K562 (cell line): ENCODE measurements around the gene ZDHHC14. TPM values are rescaled to one million over a fixed set of nuclear protein-coding genes. Genes with fewer than 3 reads are reported as not detected.

ENCODE experiments used
- DDX20 ChIP-seq: fragments of 450-650 bp; IDR thresholded peaks from 2 replicates; pipeline ENCODE4 v1.6.1; 2016; ENCODE audit warnings: missing genetic modification characterization, low read depth, mild to moderate bottlenecking, missing compliant biosample characterization, moderate library complexity
- EP400 ChIP-seq: fragments of 450-650 bp; IDR thresholded peaks from 2 replicates; pipeline ENCODE4 v1.6.1; 2017; ENCODE audit warnings: antibody characterized with exemption, mild to moderate bottlenecking, moderate library complexity
- ILF3 ChIP-seq: fragments of 450-650 bp; IDR thresholded peaks from 2 replicates; pipeline ENCODE4 v1.6.1; 2018; ENCODE audit warnings: antibody characterized with exemption, mild to moderate bottlenecking, moderate library complexity, borderline replicate concordance
- TAF1 ChIP-seq: IDR thresholded peaks from 2 replicates; pipeline ENCODE4 v1.6.1; 2011; ENCODE audit warnings: mild to moderate bottlenecking, low read length, moderate library complexity; ENCODE audit not compliant: insufficient read depth, control insufficient read depth, severe bottlenecking; ENCODE audit errors: extremely low read depth
- TARDBP ChIP-seq: fragments of 450-650 bp; IDR thresholded peaks from 2 replicates; pipeline ENCODE4 v1.6.1; 2016
- ZC3H8 ChIP-seq: fragments of 450-650 bp; IDR thresholded peaks from 2 replicates; pipeline ENCODE4 v1.6.1; 2017
- ZKSCAN1 ChIP-seq: fragments of 150-350 bp; IDR thresholded peaks from 2 replicates; pipeline ENCODE4 v1.6.1; 2016; ENCODE audit warnings: low read depth, low read length
- ZNF76 ChIP-seq: fragments of 250-450 bp; sonication (Bioruptor Pico); IDR thresholded peaks from 2 replicates; pipeline ENCODE4 v1.4.0; 2020; ENCODE audit warnings: mild to moderate bottlenecking, moderate library complexity, borderline replicate concordance
- polyA plus RNA-seq, 8 experiments: library from polyadenylated mRNA; depleted of rRNA in 4 of 8; stranded (reverse) in 5 of 8; unstranded in 3 of 8; fragments of >200 nt; fragmentation: Nextera tagmentation in 2 of 8; fragmentation: Illumina TruSeq in 1 of 8; extraction: Ambion mirVana in 2 of 8; extraction: Trizol in 1 of 8; gene quantifications; 2 replicates each; pipeline versions ENCODE4 v1.2.1 to v1.2.3, GENCODE V29; 2011 to 2014; ENCODE audit warnings: inconsistent platforms in 1 of 8, missing spikeins in 1 of 8
- total RNA-seq, 7 experiments: library from RNA; depleted of rRNA in 6 of 7; stranded (reverse); fragments of >200 nt in 6 of 7; fragmentation: Illumina TruSeq in 2 of 7; extraction: Trizol in 2 of 7; gene quantifications; 2 replicates each; pipeline versions ENCODE4 v1.2.1 to v1.2.3, GENCODE V29; 2011 to 2021; ENCODE audit warnings: low replicate concordance in 1 of 7
- TF ChIP-seq, protein P1 (sequence below): fragments of 250-450 bp; sonication (Bioruptor Pico); IDR thresholded peaks from 2 replicates; pipeline ENCODE4 v1.5.0; 2021
- TF ChIP-seq, protein P2 (sequence below): sonication (generic); formaldehyde crosslinking; IDR thresholded peaks from 2 replicates; pipeline ENCODE4 v1.8.0; 2022; ENCODE audit warnings: missing genetic modification reagents, mild to moderate bottlenecking, borderline replicate concordance
- TF ChIP-seq, protein P3 (sequence below): fragments of 450-650 bp; IDR thresholded peaks from 2 replicates; pipeline ENCODE4 v1.6.1; 2018; ENCODE audit not compliant: partially characterized antibody
- TF ChIP-seq, protein P4 (sequence below), 2 experiments: fragments of 450-650 bp; IDR thresholded peaks; 2 replicates each; pipeline ENCODE4 v1.6.1; 2018; ENCODE audit warnings: mild to moderate bottlenecking in 2 of 2, low read depth in 1 of 2; ENCODE audit not compliant: partially characterized antibody in 2 of 2
- TF ChIP-seq, protein P5 (sequence below): fragments of 250-450 bp; sonication (Bioruptor Pico); IDR thresholded peaks from 2 replicates; pipeline ENCODE4 v1.5.0; 2021

Gene ZDHHC14
- total and polyA plus RNA-seq, 9 of the 15 experiments (the other 6 are each of a cell fraction or from before 2014, with no cell fraction given): 0.92 to 23.1 (median 13.8) TPM

DNA sequence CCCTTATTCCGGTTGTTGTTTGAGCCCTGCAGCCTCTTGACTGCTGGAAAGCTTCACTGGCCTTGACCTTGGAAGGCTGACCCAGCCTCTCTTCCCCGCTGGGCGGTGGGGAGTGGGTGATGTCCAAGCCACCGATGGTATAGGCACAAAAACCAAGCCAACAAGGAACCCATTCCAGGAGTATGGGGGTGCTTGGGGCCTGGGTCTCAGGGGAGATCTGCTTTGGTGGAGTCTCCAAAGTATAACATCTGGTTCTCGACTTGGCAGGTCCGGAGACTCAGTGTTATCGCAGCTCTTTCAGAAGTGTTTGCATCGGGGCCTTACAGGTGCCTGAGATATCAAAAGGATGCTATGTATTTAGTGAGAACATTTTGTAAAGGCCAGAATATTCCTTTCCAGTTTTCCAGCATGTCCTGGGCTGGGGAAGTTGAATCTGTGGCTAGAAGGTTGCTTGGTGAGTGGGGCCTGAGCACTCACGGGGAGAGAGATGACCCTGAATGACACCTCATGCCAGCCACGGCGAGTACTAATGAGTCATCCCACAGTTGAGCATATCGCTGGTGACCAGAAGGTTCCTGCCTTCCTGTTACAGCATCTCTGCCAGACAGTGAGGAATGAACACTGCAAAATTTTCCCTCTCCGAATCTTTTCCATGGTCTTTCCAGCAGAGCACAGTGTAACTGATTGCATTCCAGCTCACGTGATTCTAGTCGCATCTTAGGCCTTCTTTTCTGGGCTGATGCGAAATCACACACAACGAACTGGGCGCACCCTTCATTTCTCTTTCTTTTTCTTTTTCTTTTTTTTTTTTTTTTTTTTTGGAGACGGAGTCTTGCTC, 133.9 kb downstream of the ZDHHC14 start (continued):
- TF ChIP-seq TAF1 (peak; percentile 74), DDX20 (no peak), EP400 (peak; percentile 95), ZC3H8 (no peak), TARDBP (peak; percentile 78; the same call in 1 of the 2 replicates), ZKSCAN1 (peak; percentile 53; the same call in 1 of the 2 replicates), ZNF76 (CRISPR knock-in tag) (no peak; the same call in 1 of the 2 replicates), ILF3 (no peak)
- TF ChIP-seq, protein P1, sequence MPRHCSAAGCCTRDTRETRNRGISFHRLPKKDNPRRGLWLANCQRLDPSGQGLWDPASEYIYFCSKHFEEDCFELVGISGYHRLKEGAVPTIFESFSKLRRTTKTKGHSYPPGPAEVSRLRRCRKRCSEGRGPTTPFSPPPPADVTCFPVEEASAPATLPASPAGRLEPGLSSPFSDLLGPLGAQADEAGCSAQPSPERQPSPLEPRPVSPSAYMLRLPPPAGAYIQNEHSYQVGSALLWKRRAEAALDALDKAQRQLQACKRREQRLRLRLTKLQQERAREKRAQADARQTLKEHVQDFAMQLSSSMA (CRISPR knock-in tag): no peak
- TF ChIP-seq, protein P2, sequence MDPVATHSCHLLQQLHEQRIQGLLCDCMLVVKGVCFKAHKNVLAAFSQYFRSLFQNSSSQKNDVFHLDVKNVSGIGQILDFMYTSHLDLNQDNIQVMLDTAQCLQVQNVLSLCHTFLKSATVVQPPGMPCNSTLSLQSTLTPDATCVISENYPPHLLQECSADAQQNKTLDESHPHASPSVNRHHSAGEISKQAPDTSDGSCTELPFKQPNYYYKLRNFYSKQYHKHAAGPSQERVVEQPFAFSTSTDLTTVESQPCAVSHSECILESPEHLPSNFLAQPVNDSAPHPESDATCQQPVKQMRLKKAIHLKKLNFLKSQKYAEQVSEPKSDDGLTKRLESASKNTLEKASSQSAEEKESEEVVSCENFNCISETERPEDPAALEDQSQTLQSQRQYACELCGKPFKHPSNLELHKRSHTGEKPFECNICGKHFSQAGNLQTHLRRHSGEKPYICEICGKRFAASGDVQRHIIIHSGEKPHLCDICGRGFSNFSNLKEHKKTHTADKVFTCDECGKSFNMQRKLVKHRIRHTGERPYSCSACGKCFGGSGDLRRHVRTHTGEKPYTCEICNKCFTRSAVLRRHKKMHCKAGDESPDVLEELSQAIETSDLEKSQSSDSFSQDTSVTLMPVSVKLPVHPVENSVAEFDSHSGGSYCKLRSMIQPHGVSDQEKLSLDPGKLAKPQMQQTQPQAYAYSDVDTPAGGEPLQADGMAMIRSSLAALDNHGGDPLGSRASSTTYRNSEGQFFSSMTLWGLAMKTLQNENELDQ (CRISPR knock-in tag): no peak
- TF ChIP-seq, protein P3, sequence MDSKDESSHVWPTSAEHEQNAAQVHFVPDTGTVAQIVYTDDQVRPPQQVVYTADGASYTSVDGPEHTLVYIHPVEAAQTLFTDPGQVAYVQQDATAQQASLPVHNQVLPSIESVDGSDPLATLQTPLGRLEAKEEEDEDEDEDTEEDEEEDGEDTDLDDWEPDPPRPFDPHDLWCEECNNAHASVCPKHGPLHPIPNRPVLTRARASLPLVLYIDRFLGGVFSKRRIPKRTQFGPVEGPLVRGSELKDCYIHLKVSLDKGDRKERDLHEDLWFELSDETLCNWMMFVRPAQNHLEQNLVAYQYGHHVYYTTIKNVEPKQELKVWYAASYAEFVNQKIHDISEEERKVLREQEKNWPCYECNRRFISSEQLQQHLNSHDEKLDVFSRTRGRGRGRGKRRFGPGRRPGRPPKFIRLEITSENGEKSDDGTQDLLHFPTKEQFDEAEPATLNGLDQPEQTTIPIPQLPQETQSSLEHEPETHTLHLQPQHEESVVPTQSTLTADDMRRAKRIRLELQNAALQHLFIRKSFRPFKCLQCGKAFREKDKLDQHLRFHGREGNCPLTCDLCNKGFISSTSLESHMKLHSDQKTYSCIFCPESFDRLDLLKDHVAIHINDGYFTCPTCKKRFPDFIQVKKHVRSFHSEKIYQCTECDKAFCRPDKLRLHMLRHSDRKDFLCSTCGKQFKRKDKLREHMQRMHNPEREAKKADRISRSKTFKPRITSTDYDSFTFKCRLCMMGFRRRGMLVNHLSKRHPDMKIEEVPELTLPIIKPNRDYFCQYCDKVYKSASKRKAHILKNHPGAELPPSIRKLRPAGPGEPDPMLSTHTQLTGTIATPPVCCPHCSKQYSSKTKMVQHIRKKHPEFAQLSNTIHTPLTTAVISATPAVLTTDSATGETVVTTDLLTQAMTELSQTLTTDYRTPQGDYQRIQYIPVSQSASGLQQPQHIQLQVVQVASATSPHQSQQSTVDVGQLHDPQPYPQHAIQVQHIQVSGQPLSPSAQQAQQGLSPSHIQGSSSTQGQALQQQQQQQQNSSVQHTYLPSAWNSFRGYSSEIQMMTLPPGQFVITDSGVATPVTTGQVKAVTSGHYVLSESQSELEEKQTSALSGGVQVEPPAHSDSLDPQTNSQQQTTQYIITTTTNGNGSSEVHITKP: peak; percentile 62
- TF ChIP-seq, protein P4, sequence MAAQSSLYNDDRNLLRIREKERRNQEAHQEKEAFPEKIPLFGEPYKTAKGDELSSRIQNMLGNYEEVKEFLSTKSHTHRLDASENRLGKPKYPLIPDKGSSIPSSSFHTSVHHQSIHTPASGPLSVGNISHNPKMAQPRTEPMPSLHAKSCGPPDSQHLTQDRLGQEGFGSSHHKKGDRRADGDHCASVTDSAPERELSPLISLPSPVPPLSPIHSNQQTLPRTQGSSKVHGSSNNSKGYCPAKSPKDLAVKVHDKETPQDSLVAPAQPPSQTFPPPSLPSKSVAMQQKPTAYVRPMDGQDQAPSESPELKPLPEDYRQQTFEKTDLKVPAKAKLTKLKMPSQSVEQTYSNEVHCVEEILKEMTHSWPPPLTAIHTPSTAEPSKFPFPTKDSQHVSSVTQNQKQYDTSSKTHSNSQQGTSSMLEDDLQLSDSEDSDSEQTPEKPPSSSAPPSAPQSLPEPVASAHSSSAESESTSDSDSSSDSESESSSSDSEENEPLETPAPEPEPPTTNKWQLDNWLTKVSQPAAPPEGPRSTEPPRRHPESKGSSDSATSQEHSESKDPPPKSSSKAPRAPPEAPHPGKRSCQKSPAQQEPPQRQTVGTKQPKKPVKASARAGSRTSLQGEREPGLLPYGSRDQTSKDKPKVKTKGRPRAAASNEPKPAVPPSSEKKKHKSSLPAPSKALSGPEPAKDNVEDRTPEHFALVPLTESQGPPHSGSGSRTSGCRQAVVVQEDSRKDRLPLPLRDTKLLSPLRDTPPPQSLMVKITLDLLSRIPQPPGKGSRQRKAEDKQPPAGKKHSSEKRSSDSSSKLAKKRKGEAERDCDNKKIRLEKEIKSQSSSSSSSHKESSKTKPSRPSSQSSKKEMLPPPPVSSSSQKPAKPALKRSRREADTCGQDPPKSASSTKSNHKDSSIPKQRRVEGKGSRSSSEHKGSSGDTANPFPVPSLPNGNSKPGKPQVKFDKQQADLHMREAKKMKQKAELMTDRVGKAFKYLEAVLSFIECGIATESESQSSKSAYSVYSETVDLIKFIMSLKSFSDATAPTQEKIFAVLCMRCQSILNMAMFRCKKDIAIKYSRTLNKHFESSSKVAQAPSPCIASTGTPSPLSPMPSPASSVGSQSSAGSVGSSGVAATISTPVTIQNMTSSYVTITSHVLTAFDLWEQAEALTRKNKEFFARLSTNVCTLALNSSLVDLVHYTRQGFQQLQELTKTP (IDR thresholded peaks at IDR 0.05; ENCODE audit: low read depth in 1 of 2, partially characterized antibody in 2 of 2): peak; percentile 82 to 95
- TF ChIP-seq, protein P5, sequence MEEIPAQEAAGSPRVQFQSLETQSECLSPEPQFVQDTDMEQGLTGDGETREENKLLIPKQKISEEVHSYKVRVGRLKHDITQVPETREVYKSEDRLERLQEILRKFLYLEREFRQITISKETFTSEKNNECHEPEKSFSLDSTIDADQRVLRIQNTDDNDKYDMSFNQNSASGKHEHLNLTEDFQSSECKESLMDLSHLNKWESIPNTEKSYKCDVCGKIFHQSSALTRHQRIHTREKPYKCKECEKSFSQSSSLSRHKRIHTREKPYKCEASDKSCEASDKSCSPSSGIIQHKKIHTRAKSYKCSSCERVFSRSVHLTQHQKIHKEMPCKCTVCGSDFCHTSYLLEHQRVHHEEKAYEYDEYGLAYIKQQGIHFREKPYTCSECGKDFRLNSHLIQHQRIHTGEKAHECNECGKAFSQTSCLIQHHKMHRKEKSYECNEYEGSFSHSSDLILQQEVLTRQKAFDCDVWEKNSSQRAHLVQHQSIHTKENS (CRISPR knock-in tag): no peak
